Stimulated activated naive CD8-positive, alpha-beta T cell treated with anti-CD3 and anti-CD28 coated beads, Interleukin-15, Interleukin-2, amounts not matched to agents 100 ng/mL and 50 ng/mL, for 24 hours (primary cell): Measurements from ENCODE around the gene TAC4.
"Not testable (repeated sequence)": the region's sequence is repeated elsewhere in the genome, so short reads cannot be mapped to it uniquely, and the experiment has no call there.

Experiments used
- H3K27ac Mint-ChIP-seq: one replicate; pipeline ENCODE4 v1.8.0; 2021; ENCODE audit warnings: mild to moderate bottlenecking, mixed read lengths
- H3K27me3 Mint-ChIP-seq: one replicate; pipeline ENCODE4 v1.8.0; 2021; ENCODE audit warnings: mixed read lengths
- H3K36me3 Mint-ChIP-seq: one replicate; pipeline ENCODE4 v1.8.0; 2021; ENCODE audit warnings: low read depth, mixed read lengths
- H3K4me1 Mint-ChIP-seq: one replicate; pipeline ENCODE4 v1.8.0; 2021; ENCODE audit warnings: low read depth, mixed read lengths
- H3K4me3 Mint-ChIP-seq: one replicate; pipeline ENCODE4 v1.8.0; 2021; ENCODE audit warnings: mild to moderate bottlenecking, mixed read lengths
- H3K9me3 Mint-ChIP-seq: one replicate; pipeline ENCODE4 v1.8.0; 2021; ENCODE audit warnings: mixed read lengths

The TAC4 gene

GRCh38 chr17:49841548-49841947 is 6.3 kb downstream of the TAC4 start:
- Mint-ChIP-seq H3K36me3 (peaks cover 7% of the 10 kb centered on the region), H3K9me3 (no peaks in the 10 kb centered on the region), H3K27ac (no peak overlapping the region), H3K27me3 (no peaks in the 10 kb centered on the region), H3K4me3 (no peak overlapping the region), H3K4me1 (peaks cover 7% of the 10 kb centered on the region)

DNA sequence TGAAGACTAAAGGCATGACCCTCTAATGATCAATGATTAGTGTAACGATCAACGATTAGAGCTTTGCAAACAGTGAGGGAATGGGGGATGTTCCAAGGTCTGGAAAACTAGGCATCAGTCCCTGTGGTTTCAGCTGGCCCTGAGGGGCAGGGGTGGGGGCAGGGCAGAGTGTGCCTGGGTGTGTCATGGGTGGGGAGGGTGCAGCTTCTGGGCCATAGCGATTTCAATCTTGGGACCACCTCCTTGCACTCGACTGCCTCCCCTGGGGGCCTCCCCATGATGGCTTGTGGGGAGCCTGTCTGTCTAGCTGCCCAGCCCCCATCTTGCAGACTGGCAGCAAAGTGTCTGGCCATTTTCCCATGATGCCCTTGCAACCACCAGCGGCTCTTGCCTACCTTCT is 8.4 kb downstream of the TAC4 start:
- Mint-ChIP-seq H3K4me3 (no peak overlapping the region), H3K27ac (no peak overlapping the region), H3K27me3 (no peaks in the 10 kb centered on the region), H3K4me1 (no peaks in the 10 kb centered on the region), H3K9me3 (no peaks in the 10 kb centered on the region), H3K36me3 (peaks cover 14% of the 10 kb centered on the region)

DNA sequence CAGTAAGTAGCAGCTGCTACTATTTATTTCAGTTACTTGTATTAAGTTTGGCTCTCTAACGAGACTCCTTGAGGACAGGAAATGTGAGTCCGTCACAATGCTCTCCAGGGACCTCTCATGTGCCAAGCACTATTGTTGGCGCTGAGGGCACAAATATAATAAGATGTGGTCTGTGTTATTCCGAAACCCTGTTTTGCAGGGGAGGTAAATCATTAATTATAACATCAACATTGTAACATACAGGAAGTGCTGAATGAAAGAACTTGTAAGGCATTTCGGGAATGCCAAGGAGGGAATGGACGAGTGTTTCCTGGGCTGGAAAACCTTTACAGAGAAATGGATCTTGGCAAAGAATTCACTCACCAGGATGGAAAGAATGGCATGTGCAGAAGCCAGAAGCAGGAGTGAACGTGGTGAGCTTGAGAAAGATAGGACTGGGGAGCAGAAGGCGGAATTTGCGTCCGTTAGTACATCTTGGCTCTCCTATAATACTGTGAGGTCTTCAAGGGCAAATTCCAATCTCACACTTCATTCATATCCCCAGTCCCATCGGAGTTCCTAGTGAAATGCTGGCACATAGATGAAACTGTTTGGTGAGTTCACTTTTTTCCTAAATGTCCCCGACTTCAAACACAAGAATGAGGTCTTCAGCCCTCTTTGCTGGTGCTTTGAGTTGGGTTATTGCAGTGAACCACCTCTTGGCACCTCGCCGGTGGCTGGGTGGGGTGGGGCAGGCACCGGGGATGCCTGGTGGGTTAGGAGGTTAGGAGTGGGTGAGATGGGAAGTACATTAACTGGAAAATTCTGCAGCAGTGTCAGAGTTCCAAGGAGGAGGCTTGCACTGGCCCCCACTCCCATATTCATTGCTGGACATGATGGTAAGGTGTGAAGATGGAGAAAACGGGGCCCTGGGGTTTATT is 11.5 kb downstream of the TAC4 start:
- Mint-ChIP-seq H3K9me3 (no peaks in the 10 kb centered on the region), H3K4me3 (no peak overlapping the region), H3K27me3 (no peaks in the 10 kb centered on the region), H3K4me1 (peaks cover 3% of the 10 kb centered on the region), H3K36me3 (peaks cover 33% of the 10 kb centered on the region), H3K27ac (no peak overlapping the region)

- Mint-ChIP-seq H3K4me3 (no peak overlapping the region), H3K27ac (peak overlapping the region; percentile 15), H3K27me3 (no peaks in the 10 kb centered on the region), H3K36me3 (peaks cover 37% of the 10 kb centered on the region), H3K4me1 (peaks cover 3% of the 10 kb centered on the region), H3K9me3 (no peaks in the 10 kb centered on the region)
Observed at GRCh38 chr17:49835472-49835871, 12.4 kb downstream of the TAC4 start.

DNA sequence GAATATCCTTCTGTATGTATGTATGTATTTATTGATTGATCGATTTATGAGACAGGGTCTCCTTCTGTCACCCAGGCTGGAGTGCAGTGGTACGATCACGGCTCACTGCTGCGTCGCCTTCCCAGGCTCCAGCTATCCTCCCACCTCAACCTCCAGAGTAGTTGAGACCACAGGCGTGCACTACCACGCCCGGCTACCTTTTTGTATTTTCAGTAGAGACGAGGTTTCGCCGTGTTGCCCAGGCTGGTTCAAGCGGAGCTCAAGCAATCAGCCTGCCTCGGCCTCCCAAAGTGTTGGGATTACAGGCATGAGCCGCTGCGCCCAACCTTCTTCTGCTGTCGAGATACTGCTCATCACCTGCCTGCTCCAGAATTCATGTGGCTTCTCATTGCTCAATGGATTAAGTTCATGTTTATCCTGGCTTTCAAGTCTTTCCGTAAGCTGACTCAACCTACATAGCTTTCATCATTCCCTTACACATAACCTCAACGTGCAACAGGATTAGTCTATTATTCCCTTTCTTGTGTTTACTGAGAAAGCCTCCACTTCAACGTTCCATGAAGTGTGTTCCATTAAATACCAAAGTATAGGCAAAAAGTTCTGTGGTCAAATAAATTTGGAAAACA is 13.6 kb downstream of the TAC4 start:
- H3K27me3 Mint-ChIP-seq = no peaks in the 10 kb centered on the region
- peaks cover 44% of the 10 kb centered on the region for H3K36me3 Mint-ChIP-seq
- no peak overlapping the region for H3K27ac Mint-ChIP-seq
- H3K4me1 Mint-ChIP-seq = peaks cover 3% of the 10 kb centered on the region
- no peak overlapping the region for H3K4me3 Mint-ChIP-seq
- H3K9me3 Mint-ChIP-seq = no peaks in the 10 kb centered on the region

- H3K4me3 Mint-ChIP-seq = no peak overlapping the region
Observed at GRCh38 chr17:49832840-49833599, 14.8 kb downstream of the TAC4 start.

GRCh38 chr17:49830605-49831004 is 17.3 kb downstream of the TAC4 start:
- no peak overlapping the region for H3K4me3 Mint-ChIP-seq
- H3K27ac Mint-ChIP-seq = peak overlapping the region; percentile 36
- peaks cover 68% of the 10 kb centered on the region for H3K36me3 Mint-ChIP-seq
- no peaks in the 10 kb centered on the region for H3K27me3 Mint-ChIP-seq
- no peaks in the 10 kb centered on the region for H3K9me3 Mint-ChIP-seq
- H3K4me1 Mint-ChIP-seq = peaks cover 3% of the 10 kb centered on the region

More at GRCh38 chr17:49832840-49833599, 14.8 kb downstream of the TAC4 start:
- peaks cover 3% of the 10 kb centered on the region for H3K4me1 Mint-ChIP-seq
- no peaks in the 10 kb centered on the region for H3K9me3 Mint-ChIP-seq
- H3K27me3 Mint-ChIP-seq = no peaks in the 10 kb centered on the region
- H3K36me3 Mint-ChIP-seq = peaks cover 55% of the 10 kb centered on the region
- H3K27ac Mint-ChIP-seq = no peak overlapping the region

- Mint-ChIP-seq H3K9me3 (no peaks in the 10 kb centered on the region), H3K4me1 (peaks cover 3% of the 10 kb centered on the region), H3K4me3 (no peak overlapping the region), H3K36me3 (peaks cover 72% of the 10 kb centered on the region), H3K27me3 (no peaks in the 10 kb centered on the region), H3K27ac (no peak overlapping the region)
Observed at GRCh38 chr17:49829026-49829425, 18.8 kb downstream of the TAC4 start.

- not testable (repeated sequence) for H3K27me3 Mint-ChIP-seq, H3K9me3 Mint-ChIP-seq, H3K4me3 Mint-ChIP-seq, H3K4me1 Mint-ChIP-seq
- peaks cover 70% of the 10 kb centered on the region for H3K36me3 Mint-ChIP-seq
- H3K27ac Mint-ChIP-seq = peak overlapping the region; percentile 22
Observed at GRCh38 chr17:49828325-49828724, 19.5 kb downstream of the TAC4 start.

GRCh38 chr17:49825645-49826044 is 22.2 kb downstream of the TAC4 start:
- Mint-ChIP-seq H3K27me3 (no peaks in the 10 kb centered on the region), H3K27ac (no peak overlapping the region), H3K4me3 (no peak overlapping the region), H3K9me3 (no peaks in the 10 kb centered on the region), H3K36me3 (peaks cover 78% of the 10 kb centered on the region), H3K4me1 (peaks cover 13% of the 10 kb centered on the region)

DNA sequence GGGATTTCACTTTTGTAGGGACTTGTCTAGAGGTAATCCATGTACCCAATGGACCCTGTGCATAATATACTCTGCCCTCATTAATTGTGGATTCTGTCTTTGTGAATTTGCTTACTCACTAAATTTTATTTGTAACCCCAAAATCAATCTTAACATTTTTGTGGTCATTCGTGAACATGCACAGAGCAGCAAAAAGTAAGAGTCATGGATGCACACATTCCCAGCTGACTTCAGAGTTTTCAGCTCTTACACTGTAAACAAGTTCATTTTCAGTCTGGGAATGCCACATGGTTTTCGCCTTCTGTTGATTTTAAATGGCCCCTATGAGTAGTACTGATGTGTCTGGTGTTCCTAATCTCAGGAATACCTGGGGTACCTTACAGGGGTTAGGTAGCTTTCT is 24.3 kb downstream of the TAC4 start:
- Mint-ChIP-seq H3K4me3 (no peak overlapping the region), H3K27me3 (no peaks in the 10 kb centered on the region), H3K9me3 (no peaks in the 10 kb centered on the region), H3K4me1 (peaks cover 31% of the 10 kb centered on the region), H3K27ac (no peak overlapping the region), H3K36me3 (peaks cover 81% of the 10 kb centered on the region)

DNA sequence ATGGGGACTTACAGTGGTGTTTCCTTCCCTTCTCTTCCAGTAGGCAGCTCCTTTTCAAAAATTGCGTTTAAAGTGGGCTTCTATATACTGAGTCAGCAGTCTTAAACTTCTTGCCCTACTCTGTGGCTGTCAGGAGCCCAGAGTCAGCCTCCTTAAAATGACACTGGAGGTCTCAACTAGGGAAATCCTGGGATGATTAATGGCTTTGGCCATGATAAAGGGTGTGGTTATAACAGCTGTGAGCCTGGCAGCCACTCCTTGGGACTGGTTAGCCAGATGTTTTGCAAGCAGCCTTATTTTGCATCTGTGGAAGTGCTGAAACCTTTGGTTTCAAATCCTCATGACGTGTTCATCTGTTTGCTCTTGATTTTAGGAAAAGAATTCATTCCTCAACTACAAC is 25.0 kb downstream of the TAC4 start:
- Mint-ChIP-seq H3K4me1 (peaks cover 39% of the 10 kb centered on the region), H3K27ac (no peak overlapping the region), H3K36me3 (peaks cover 82% of the 10 kb centered on the region), H3K9me3 (no peaks in the 10 kb centered on the region), H3K4me3 (no peak overlapping the region), H3K27me3 (no peaks in the 10 kb centered on the region)

- Mint-ChIP-seq H3K4me3 (no peak overlapping the region), H3K36me3 (peaks cover 80% of the 10 kb centered on the region)
Observed at GRCh38 chr17:49821916-49822315, 26.0 kb downstream of the TAC4 start.

DNA sequence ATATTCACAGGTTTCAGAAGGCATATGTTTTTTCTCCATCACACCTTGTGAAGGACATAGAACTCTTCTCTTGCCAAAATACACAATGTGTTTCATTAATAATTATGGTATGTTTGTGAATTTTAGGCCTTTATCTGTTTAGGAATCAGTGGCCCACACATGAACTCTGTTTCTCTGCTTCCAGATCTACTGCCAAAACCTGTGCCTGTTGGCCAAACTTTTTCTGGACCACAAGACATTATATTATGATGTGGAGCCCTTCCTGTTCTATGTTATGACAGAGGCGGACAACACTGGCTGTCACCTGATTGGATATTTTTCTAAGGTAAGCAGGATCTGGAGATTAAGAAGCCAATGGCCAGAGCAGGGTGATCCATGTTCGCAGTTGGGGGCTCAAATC is 26.4 kb downstream of the TAC4 start:
- H3K4me3 Mint-ChIP-seq = no peak overlapping the region
- H3K36me3 Mint-ChIP-seq = peaks cover 84% of the 10 kb centered on the region
- H3K27ac Mint-ChIP-seq = no peak overlapping the region
- no peaks in the 10 kb centered on the region for H3K9me3 Mint-ChIP-seq
- H3K4me1 Mint-ChIP-seq = peaks cover 52% of the 10 kb centered on the region
- no peaks in the 10 kb centered on the region for H3K27me3 Mint-ChIP-seq

More at GRCh38 chr17:49821916-49822315, 26.0 kb downstream of the TAC4 start:
- H3K27ac Mint-ChIP-seq = no peak overlapping the region
- H3K4me1 Mint-ChIP-seq = peaks cover 48% of the 10 kb centered on the region
- H3K9me3 Mint-ChIP-seq = no peaks in the 10 kb centered on the region
- no peaks in the 10 kb centered on the region for H3K27me3 Mint-ChIP-seq

DNA sequence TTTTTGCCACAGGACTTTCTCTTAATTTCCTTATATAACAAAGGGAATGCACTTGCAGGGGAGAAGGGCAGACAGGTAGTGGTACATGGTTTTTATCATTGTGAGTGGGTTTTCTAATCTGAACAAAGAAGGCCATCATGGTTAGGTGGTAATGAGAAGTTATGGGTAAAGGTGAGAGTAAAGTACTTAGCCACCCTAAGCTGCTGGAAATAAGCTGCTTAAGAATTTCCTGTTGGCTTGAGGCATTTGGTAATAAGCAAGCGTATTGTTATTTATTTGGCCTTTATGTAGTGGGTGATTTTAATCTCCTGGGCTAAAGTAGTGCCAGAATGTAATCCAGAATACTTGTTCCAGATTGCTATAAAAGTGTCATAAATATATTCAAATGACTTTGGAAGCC is 27.1 kb downstream of the TAC4 start:
- H3K27me3 Mint-ChIP-seq = no peaks in the 10 kb centered on the region
- peaks cover 58% of the 10 kb centered on the region for H3K4me1 Mint-ChIP-seq
- no peak overlapping the region for H3K4me3 Mint-ChIP-seq
- peak overlapping the region; percentile 32 for H3K27ac Mint-ChIP-seq
- H3K36me3 Mint-ChIP-seq = peaks cover 78% of the 10 kb centered on the region
- H3K9me3 Mint-ChIP-seq = no peaks in the 10 kb centered on the region
